ENCODE results near the gene VENTX.

The VENTX gene

DNA sequence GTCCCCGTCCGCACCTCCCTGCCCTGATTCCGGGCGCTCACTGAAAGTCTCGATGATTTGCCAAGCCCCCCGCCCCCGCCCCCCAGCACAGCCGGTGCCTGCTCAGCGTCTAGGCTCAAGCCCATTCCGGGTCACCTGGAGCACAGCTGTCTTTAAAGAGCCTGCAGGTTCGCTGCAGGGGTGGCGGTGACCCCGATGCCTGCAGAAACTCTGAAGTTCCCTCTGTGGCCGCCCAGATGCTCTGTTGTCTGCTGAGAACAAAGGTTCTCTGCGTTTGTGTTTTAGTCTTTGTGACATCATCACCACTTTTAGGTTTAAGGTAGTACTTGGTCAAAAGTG is 780 bp downstream of the VENTX start:
- DNase-seq, result no peak

DNA sequence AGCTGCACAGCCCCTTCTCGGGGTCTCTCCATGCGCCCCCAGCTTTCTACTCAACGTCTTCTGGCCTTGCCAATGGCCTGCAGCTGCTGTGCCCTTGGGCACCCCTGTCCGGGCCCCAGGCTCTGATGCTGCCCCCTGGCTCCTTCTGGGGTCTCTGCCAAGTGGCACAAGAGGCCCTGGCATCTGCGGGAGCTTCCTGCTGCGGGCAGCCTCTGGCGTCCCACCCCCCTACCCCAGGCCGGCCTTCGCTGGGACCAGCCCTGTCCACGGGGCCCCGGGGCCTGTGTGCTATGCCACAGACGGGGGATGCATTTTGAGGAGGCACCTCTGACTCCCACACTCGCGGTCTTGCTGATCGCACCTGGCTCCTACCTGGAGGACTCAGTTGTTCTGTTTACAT is 2.3 kb downstream of the VENTX start:
- DNase-seq, result no peak

DNA sequence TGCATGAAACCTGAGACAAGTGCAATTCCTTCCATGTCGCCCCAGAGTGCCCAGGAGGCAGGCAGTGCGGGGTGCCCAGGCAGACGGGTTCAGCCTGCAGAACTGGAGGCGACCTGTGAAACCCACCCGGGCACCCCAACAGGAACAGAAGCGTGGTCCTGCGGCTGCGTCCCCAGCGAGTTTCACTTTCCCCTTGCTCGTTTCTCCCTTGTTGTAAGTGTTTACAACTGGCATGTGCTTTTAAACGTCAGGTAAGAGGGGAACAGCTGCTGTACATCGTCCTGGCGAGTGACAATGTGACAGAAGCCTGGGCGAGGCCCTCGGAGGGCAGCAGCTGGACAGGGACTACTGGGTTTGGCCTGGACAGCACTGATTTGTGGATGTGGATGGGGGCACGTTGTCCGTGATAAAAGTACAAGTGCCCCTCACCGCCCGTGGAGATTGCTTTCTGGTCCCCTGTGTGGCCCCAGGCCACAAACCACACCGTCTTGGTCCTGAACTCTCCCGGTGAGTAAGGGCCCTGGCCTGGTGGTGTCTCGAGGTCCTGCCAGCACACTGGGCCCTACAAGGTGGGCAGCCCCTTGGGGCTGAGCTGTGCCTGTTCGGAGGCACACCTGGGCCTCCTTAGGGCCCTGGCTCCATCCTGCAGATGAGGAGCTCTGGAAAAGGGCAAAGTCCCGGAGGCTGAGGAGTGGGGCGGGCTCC is 4.0 kb downstream of the VENTX start:
- no peak for DNase-seq

DNA sequence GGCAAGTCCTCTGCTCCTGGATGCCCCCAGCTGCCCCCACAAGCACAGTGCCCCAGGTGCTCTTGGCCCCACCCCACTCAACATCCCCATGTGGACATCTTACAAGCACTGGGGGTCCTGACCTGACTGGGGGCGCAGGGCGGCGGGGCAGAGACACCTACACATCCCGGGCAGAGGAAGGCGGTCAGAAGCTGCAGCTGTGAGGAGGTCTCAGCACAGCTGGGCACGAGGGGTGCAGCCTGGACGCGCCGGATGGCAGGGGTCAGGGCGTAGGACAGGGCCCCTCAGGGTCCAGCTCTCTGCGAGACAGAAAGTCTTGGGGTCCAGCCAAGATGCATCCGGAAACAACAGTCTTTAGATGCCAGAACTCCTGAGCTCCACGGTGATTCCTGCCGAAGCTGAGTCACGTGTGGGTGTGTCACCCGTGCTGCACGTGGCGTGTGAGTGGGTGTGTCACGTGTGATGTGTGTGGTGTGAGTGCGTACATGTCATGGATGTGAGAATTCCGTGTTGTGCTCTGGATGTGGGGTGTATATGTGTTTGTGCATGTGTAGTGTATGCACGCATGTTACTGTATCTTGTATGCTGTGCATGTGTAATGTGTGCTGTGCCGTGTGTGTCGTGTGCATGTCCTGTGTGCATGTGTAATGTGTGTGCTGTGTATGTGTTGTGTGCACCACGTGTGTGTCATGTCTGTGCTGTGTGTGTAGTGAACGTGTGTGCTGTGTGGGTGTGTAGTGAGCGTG is 5.1 kb downstream of the VENTX start:
- DNase-seq, result no peak

DNA sequence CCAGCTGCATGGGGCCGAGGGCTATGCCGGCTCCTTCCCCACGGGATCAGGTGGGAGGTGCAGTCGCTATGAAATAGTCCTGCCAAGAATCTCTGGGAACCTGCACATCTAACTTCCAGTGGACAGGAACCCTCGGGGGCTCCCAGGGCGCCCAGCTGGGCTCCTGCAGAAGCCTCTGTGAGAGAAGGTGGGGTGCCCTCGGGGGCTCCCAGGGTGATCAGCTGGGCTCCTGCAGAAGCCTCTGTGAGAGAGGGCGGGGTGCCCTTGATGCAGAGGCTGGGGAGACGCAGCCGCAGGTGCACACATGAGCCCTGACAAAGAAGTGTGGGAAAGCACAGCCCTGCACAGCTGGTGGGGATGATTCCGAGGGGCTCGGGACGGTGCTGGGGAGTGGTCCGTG is 5.9 kb downstream of the VENTX start:
- no peak for DNase-seq

DNA sequence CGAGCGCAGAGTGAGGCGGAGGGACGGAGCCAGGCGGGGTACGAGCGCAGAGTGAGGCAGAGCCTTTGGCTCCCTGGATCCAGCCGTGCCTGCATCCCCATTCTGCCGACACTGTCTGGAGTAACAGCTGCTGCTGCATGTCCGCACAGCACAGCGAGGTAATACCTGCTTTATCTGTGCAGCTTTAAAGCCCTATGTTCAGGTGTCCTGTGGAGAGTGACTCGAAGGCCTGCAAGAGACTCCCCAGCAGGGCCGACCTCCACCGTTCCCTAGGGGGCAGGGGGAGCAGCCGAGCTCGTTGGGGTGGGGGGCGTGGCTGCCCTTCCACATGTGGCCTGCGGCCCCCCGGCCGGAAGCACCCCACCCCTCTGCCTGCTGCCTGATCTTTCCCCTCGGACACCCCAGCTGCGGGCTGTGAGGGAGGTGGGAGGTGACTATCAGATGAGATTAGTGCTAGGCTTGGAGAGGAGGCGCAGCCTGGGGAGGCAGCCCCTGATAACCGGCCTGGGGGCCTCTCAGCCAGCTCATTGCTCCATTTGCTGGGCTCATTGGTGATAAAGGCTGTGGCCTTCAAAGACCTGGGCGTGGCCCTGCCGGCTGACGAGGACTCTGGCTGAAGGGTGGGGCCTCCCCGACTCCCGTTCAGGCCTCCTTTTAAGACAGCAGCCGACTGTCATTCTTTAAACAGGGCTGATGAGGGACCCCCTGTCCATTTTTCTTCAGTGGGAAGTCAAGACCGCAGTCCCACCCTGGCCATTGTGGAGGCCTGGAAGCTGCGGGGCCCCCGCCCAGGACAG is 8.0 kb downstream of the VENTX start:
- no peak for DNase-seq

DNA sequence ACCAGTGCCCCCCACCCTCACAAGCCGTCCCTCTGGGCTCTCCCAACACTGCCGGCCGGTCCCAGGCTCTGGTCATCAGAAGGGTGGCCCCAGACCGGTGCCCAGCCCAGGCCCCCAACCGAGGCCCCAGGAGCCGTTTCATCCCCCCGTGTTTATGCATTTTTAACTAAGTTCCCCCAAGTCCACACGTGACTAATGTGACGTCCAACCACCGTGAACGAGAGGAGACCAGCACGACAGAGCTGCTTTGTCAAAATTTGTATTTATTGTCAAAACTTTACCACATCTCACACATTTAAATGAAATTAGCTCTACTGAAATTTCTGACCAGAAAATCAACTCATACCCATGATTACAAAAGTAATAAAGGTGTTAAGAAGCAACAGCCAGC is 8.6 kb downstream of the VENTX start:
- DNase-seq, result no peak

DNA sequence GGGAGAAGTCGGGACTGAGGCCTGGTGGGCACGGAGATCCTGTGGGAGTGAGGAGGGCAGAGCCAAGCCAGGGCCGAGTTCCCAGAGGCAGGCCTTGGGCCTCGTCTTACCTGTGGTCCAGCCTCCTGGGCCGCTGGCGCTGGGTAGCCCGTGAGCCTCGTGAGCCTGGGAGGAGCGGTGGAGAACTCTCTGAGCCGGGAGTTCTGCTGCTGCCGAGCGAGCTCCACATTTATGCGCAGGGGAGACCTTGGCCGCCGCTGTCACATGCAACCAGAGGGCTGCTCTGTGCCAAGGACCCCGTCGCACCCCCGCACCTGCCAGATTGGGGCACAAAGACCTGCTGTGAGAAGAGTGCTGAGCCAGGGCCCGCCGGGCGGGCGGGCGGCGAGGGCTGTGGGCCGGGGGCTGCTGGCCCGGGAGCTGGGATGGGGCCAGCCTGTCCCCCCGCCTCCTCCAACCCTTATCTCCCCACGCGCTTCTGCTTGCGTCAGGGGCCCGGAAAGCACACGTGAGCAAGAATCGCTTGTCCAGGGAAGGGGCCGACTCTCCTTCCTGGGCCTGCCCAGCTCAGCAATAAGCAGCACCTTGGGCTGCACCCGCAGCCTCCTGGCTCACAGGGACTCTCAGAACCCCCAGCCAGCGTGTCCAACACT is 10.2 kb downstream of the VENTX start:
- no peak for DNase-seq

DNA sequence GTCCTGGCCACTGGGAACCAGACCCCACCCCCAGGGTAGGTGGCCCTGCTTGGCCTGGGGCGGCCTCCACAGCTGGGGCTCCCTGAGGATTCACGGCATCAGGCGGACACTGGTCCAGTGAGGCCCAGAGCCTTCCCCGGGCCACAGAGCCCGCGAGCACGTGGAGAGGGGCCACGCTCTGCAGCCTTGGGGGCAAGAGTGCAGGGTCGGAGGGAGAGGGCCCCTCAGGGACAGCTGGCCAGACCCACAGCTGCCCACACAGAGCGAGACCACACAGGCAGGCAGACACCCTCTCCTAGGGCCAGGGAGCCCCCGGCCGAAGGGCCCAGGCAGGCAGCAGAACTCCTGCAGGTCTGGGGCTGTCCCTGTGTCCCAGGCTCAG is 10.7 kb downstream of the VENTX start:
- no peak for DNase-seq

DNA sequence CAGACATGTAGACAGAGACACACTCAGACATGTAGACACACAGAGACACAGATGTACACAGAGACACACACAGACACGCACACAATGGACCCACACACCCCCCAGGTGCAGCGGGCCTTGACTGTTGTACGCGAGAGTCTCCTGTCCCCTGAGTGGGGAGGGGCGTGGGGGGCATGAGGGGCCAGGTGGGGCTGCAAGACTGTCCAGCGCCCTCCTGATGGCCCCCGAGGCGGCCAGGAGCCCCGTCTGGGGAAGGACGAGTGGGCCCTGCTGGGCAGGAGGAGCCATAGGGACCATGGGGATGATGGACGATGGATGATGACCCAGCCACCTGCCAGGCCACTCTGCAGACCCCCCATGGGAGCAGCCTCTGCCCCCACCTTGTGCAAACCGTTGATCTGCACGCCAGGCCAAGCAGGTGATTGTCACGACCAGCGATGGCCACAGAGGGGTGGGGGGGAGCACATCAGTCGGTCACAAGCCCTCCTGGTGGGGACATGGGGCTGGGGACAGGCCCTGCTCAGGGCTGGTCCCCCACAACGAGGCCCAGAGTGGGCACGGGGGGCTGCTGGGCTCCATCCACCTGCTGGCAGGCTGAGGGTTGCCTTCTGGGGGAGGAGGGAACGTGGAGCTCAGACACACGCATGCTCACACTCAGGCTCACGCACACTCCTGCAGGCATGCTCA is 11.6 kb downstream of the VENTX start:
- no peak for DNase-seq

DNA sequence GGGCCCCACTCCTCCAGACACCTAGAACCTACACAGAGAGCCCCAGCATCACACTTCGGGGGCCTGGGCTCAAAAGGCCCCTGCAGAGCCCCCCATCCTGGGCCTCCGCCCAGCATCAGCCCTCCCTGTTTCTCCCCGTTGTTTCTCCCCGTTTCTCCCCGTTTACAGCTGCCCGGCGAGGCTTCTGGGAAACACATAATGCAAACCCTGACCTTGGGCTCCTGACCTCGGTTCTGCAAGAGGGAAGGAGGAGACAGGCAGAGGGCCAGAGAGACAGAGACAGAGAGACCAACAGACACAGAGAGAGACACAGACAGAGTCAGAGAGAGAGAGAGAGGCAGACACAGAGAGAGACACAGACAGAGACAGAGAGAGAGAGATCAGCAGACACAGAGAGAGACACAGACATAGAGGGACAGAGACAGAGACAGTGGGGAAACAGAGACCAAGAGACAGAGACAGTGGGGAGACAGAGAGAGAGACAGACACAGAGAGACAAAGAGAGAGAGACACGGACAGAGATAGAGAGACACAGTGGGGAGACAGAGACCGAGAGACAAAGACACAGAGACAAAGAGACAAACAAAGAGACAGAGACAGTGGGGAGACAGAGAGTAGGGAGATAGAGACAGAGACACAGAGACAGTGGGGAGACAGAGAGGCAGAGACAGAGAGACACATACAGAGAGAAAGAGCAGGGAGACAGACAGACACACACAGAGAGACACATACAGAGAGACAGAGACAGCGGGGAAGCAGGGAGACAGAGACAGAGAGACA is 12.5 kb downstream of the VENTX start:
- DNase-seq, result no peak

DNA sequence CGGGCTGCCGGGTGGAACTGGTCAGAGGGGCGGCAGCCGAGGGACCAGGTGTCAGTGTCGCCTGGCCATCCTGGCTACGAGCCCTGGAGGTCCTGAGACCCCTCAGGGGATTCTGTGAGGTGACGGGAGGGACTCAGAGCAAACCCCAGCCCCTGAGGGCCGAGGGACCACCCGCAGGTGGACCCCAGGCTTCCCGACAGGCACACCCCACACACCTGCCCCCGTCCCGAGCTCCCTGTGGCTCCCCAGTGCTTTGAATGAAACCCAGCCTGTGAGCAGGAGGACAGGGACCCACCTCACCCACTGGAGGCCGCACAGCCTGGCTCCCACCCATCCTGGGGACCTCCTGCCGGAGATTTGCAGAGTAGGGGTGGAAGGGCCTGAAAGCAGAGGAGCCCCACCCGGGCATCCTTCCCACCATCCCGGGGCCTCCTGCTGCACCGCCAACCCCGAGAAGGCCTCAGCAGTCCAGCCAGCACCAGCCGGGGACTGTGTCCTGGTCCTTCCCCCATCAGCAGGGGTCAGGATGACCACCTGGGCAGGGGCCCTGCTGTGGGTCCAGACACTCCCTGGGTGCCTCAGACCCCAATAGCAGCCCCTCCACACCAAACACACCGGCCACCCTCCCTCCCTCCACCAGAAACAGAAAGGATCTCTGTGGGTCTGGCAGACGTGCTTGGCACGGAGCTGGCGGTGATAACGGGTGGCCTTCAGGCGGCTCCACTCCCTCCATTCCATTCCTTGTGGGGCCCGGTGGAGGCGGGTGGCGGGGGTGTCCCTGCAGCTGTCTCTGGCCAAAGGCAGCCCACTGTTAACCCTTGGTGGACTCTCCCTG is 13.9 kb downstream of the VENTX start:
- no peak for DNase-seq

DNA sequence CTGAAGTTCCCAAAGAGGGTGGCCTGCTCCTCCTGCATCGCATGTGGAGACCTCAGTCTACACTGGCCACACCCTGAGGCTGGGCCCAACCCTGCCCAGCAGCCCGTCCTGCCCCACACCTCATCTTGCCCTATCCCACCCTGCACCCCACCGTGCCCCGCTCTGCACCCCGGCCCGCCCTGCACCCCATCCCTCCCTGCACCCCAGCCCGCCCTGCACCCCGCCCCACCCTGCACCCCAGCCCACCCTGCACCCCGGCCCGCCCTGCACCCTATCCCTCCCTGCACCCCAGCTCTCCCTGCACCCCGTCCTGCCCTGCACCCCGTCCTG is 14.5 kb downstream of the VENTX start:
- no peak for DNase-seq

DNA sequence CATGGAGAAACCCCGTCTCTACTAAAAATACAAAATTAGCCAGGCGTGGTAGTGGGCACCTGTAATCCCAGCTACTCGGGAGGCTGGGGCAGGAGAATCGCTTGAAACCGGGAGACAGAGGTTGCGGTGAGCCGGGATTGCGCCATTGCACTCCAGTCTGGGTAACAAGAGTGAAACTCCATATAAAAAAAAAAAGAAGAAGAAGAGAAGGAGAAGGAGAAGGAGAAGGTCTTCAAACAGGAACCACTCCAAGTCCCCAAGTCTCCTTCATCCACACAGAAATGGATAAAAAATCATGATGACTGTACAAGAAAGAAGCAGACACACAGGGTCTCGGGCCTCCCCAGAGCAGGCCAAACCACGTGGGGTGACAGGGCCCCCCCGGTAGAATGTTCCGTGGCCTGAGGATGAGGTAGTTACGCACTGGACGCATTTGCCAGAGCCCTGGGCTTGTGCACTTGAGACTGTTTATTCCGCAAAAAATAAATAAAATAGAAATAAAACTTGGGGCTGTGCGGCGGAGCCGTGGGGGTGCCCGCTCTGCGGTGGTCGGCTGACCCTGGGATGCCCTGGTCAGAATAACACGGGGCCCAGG is 15.8 kb downstream of the VENTX start:
- DNase-seq, result no peak

DNA sequence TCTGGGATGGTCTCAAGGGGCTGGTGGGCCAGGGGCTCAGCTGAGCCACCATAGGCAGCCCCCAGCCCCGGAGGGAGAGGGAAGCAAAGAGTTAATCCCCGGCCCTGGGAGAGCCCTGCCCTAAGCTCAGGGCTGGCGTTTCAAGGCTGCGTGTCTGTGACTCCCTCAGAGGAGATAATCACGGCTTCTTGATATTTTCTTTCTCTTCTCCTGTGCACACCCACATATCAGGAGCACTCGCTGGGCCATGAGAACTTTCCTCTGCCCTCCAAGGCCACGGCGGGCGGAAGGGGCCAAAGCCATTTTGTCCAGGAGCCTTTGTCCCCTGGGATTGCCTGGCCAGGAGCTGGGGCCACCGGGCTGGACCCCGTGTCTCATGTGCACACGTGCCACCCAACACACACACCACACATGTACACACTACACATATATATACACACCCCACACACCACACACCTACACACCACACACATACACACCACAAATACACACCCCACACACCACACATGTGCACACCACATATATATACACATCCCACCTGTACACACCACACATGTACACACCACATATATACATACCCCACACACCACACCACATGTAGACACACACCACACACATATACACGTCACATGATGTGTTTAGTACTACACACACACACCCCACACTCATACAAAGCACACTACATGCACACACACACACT is 16.9 kb downstream of the VENTX start:
- DNase-seq, result no peak

DNA sequence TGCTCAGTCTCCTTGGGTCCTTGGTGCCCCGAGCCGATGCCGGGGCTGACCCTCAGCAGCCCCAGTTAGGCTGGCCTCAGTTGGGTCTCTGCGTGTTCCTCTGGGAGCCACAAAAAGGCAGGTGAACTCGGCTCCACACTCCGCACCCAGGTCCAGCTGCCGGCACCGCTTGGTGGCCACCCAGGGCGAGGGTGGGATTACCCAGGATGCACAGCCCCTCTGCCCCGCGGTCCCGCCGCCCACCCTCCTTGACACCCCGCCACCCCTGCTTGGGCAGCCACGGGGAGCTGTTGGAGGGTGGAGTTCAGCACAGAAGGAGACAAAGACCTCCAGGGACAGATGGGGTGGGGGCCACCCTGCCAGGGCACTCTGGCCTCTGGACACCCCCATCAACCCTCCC is 17.7 kb downstream of the VENTX start:
- DNase-seq, result no peak

DNA sequence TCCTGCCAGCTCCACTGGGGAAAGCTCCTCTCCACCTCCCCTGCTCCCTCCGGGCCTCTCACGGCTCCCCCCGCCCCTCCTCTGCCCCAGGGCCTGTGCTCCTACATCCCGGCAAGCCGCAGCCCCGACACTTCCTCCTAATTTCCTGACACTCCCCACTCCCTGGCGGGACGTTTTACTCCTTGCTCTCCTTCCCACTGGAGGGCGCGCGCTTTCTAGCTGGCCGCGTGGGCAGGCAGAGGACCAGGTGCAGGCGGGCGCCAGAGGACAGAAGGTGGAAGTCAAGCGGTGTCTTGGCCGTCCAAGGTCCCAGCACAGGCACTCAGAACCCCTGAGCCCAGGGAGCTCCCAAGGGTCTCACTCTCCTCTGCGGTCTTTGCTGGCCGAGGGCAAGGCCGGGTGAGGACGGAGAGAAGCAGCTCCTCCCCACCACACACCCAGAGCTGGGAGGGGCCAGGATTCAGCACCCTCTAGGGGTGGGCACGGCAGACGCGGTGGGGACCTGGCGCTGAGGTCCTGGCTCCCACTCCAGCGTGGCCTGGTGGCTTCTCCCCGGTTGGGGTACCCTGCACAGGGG is 19.9 kb downstream of the VENTX start:
- no peak for DNase-seq

DNA sequence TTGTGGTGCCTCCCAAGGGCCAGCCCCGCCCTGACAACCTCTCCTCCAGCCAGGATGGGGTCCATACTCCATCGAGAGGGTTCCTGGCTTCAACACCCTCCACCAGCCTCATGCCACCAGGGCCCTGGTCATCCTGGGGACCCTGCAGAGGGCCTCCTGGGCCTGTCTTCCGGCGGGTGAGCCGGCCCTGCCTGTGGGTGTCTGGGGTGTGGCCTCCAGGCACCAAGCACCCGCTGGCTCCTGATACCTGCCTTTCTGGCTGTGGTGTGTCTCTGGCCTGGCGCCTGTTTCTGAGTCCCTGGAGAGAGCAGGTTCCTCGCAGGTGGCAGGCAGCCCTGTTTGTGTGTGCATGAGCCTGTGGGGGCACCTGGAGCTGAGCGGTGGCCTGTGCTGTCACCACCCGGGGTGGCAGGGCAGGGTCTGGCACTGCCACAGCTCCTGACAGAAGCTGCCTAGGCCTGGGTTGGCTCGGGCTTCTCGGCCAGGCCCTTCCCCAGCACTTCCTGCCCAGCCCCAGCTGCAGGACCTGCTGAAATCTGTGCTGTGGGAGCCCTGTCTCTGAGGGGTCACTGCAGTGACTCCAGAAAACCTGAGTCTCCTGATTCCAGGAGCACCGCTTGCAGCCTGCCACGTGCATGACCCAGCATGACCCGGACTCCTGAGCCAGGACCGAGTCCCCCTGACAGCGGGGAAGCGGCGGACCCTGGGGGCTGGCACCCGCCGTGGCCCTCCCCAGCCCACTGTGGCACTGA is 20.6 kb downstream of the VENTX start:
- no peak for DNase-seq

Measured in NCI-H774 (cell line).